ENCODE measurements around the gene SULT1A2.
"Not testable (repeated sequence)": the region's sequence is repeated elsewhere in the genome, so short reads cannot be mapped to it uniquely, and the experiment has no call there.

Gene SULT1A2

GRCh38 chr16:28603381-28604185 lies 6.7 kb upstream of the SULT1A2 start:
- H3K4me3 ChIP-seq (ENCODE audit: low read depth, low read length) = no peak overlapping the region
- TF ChIP-seq CTCF (IDR thresholded peaks at IDR 0.05; ENCODE audit: borderline replicate concordance, insufficient read depth, low read depth, low read length) = no peak

- no peak overlapping the region for H3K4me3 ChIP-seq (ENCODE audit: low read depth, low read length)
- TF ChIP-seq CTCF (IDR thresholded peaks at IDR 0.05; ENCODE audit: borderline replicate concordance, insufficient read depth, low read depth, low read length) = no peak
Measured at GRCh38 chr16:28602529-28602928, 5.7 kb upstream of the SULT1A2 start.

GRCh38 chr16:28602062-28602461 lies 5.2 kb upstream of the SULT1A2 start:
- not testable (repeated sequence) for H3K4me3 ChIP-seq (ENCODE audit: low read depth, low read length)

GRCh38 chr16:28601589-28601988 lies 4.7 kb upstream of the SULT1A2 start:
- not testable (repeated sequence) for H3K4me3 ChIP-seq (ENCODE audit: low read depth, low read length)

- not testable (repeated sequence) for H3K4me3 ChIP-seq (ENCODE audit: low read depth, low read length)
Measured at GRCh38 chr16:28600965-28601364, 4.1 kb upstream of the SULT1A2 start.

GRCh38 chr16:28599377-28600285 lies 2.8 kb upstream of the SULT1A2 start:
- H3K4me3 ChIP-seq (ENCODE audit: low read depth, low read length) = not testable (repeated sequence)

- TF ChIP-seq CTCF (IDR thresholded peaks at IDR 0.05; ENCODE audit: borderline replicate concordance, insufficient read depth, low read depth, low read length) = no peak
- no peak overlapping the region for H3K4me3 ChIP-seq (ENCODE audit: low read depth, low read length)
Measured at GRCh38 chr16:28597692-28598261, 927 bp upstream of the SULT1A2 start.

- no peak overlapping the region for H3K4me3 ChIP-seq (ENCODE audit: low read depth, low read length)
- no peak for TF ChIP-seq CTCF (IDR thresholded peaks at IDR 0.05; ENCODE audit: borderline replicate concordance, insufficient read depth, low read depth, low read length)
Measured at GRCh38 chr16:28596115-28596630, 677 bp downstream of the SULT1A2 start.

- not testable (repeated sequence) for H3K4me3 ChIP-seq (ENCODE audit: low read depth, low read length)
Measured at GRCh38 chr16:28595451-28595850, 1.4 kb downstream of the SULT1A2 start.

Measured in GM12875 (cell line).